Upper lobe of left lung (tissue), 4 donors: ENCODE measurements around the gene TIRAP.

Experiments used
- EP300 ChIP-seq, 4 donors: sonication (generic); formaldehyde crosslinking; IDR thresholded peaks; one replicate each; pipeline ENCODE4 v1.5.1; 2017; ENCODE audit warnings: antibody characterized with exemption in 4 of 4, control low read depth in 2 of 4
- POLR2A ChIP-seq, 4 donors: fragments of 450-650 bp; IDR thresholded peaks; one replicate each; pipeline ENCODE4 v1.5.1; 2016 to 2017; ENCODE audit warnings: antibody characterized with exemption in 4 of 4, mild to moderate bottlenecking in 2 of 4
- POLR2AphosphoS5 ChIP-seq, 2 donors: sonication (generic); formaldehyde crosslinking; IDR thresholded peaks; one replicate each; pipeline ENCODE4 v1.5.1; 2017; ENCODE audit warnings: antibody characterized with exemption in 2 of 2
- TF ChIP-seq, protein P1 (sequence below), 6 experiments: fragments of 450-650 bp in 4 of 6; fragments of 200-600 bp in 2 of 6; sonication (generic) in 2 of 6; IDR thresholded peaks; one replicate each; pipeline ENCODE4 v1.5.1; 2016 to 2019; ENCODE audit warnings: antibody characterized with exemption in 6 of 6

DNA sequence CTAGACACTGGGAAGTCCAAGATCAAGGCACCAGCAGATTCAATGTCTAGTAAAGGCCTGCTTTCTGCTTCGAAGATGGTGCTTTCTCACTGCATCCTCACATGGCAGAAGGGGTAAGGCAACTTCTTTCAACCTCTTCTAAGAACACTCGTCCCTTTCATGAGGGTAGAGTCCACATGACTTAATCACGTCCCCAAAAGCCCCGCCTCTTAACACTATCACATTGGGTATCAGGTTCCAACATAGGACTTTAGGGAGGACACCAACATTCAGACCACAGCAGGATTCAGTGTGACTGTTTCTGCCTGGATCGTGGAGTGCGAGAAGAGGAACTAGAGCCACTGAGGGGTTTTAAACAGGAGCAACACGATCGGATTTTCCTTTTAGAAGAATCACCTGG is 3.7 kb upstream of the TIRAP start:
- no peak for TF ChIP-seq EP300 (IDR thresholded peaks at IDR 0.05)
- TF ChIP-seq, protein P1, sequence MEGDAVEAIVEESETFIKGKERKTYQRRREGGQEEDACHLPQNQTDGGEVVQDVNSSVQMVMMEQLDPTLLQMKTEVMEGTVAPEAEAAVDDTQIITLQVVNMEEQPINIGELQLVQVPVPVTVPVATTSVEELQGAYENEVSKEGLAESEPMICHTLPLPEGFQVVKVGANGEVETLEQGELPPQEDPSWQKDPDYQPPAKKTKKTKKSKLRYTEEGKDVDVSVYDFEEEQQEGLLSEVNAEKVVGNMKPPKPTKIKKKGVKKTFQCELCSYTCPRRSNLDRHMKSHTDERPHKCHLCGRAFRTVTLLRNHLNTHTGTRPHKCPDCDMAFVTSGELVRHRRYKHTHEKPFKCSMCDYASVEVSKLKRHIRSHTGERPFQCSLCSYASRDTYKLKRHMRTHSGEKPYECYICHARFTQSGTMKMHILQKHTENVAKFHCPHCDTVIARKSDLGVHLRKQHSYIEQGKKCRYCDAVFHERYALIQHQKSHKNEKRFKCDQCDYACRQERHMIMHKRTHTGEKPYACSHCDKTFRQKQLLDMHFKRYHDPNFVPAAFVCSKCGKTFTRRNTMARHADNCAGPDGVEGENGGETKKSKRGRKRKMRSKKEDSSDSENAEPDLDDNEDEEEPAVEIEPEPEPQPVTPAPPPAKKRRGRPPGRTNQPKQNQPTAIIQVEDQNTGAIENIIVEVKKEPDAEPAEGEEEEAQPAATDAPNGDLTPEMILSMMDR (IDR thresholded peaks at IDR 0.05): no peak
- no peak for TF ChIP-seq POLR2A (IDR thresholded peaks at IDR 0.05)
- no peak for TF ChIP-seq POLR2AphosphoS5 (IDR thresholded peaks at IDR 0.05)
